Measurements from ENCODE around the gene SLC9B2.

Gene SLC9B2

GRCh38 chr4:103098341-103098740 is 21.8 kb upstream of the SLC9B2 start (continued):
- TF ChIP-seq, protein P1, sequence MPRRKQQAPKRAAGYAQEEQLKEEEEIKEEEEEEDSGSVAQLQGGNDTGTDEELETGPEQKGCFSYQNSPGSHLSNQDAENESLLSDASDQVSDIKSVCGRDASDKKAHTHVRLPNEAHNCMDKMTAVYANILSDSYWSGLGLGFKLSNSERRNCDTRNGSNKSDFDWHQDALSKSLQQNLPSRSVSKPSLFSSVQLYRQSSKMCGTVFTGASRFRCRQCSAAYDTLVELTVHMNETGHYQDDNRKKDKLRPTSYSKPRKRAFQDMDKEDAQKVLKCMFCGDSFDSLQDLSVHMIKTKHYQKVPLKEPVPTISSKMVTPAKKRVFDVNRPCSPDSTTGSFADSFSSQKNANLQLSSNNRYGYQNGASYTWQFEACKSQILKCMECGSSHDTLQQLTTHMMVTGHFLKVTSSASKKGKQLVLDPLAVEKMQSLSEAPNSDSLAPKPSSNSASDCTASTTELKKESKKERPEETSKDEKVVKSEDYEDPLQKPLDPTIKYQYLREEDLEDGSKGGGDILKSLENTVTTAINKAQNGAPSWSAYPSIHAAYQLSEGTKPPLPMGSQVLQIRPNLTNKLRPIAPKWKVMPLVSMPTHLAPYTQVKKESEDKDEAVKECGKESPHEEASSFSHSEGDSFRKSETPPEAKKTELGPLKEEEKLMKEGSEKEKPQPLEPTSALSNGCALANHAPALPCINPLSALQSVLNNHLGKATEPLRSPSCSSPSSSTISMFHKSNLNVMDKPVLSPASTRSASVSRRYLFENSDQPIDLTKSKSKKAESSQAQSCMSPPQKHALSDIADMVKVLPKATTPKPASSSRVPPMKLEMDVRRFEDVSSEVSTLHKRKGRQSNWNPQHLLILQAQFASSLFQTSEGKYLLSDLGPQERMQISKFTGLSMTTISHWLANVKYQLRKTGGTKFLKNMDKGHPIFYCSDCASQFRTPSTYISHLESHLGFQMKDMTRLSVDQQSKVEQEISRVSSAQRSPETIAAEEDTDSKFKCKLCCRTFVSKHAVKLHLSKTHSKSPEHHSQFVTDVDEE (CRISPR knock-in tag; IDR thresholded peaks at IDR 0.05) = no peak
- TF ChIP-seq SNAI2 (CRISPR knock-in tag; IDR thresholded peaks at IDR 0.05) (no peak), ZC3H10 (CRISPR knock-in tag; IDR thresholded peaks at IDR 0.05) (no peak), ARNTL (CRISPR knock-in tag; IDR thresholded peaks at IDR 0.05; ENCODE audit: borderline replicate concordance, low read depth) (no peak)

DNA sequence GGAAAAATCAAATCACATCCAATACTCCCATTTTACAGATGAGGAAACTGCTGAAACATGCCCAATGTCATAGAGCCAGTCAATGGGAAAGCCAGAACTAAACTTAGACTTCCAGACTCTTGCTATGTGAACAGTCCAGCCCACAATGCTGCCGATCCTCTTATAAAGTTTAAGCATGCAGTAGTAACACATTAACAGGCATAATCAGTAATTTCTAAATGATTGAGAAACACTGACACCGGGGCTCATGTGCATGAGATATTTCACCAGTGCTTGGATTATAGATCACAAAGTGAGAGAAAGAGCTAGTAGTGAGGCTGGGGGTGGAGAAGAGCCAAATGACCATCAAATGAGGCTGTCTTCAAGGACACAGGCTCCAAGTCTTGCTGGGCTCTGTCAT is 20.6 kb upstream of the SLC9B2 start:
- TF ChIP-seq, protein P2, sequence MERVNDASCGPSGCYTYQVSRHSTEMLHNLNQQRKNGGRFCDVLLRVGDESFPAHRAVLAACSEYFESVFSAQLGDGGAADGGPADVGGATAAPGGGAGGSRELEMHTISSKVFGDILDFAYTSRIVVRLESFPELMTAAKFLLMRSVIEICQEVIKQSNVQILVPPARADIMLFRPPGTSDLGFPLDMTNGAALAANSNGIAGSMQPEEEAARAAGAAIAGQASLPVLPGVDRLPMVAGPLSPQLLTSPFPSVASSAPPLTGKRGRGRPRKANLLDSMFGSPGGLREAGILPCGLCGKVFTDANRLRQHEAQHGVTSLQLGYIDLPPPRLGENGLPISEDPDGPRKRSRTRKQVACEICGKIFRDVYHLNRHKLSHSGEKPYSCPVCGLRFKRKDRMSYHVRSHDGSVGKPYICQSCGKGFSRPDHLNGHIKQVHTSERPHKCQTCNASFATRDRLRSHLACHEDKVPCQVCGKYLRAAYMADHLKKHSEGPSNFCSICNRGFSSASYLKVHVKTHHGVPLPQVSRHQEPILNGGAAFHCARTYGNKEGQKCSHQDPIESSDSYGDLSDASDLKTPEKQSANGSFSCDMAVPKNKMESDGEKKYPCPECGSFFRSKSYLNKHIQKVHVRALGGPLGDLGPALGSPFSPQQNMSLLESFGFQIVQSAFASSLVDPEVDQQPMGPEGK (CRISPR knock-in tag; IDR thresholded peaks at IDR 0.05; ENCODE audit: borderline replicate concordance) = no peak
- TF ChIP-seq ZNF8 (CRISPR knock-in tag; IDR thresholded peaks at IDR 0.05) (no peak), OSR1 (CRISPR knock-in tag; IDR thresholded peaks at IDR 0.05) (no peak), CREB5 (CRISPR knock-in tag; IDR thresholded peaks at IDR 0.05; ENCODE audit: low read depth) (no peak)
- no peak for ATAC-seq

- ATAC-seq = no peak
- TF ChIP-seq GLIS3 (CRISPR knock-in tag; IDR thresholded peaks at IDR 0.05) (no peak), RARB (CRISPR knock-in tag; IDR thresholded peaks at IDR 0.05) (no peak), OSR1 (CRISPR knock-in tag; IDR thresholded peaks at IDR 0.05) (no peak), TOX (CRISPR knock-in tag; IDR thresholded peaks at IDR 0.05; ENCODE audit: borderline replicate concordance) (no peak), ZC3H10 (CRISPR knock-in tag; IDR thresholded peaks at IDR 0.05) (no peak), ZFP30 (CRISPR knock-in tag; IDR thresholded peaks at IDR 0.05) (no peak), ISL1 (CRISPR knock-in tag; IDR thresholded peaks at IDR 0.05) (no peak), SNAI2 (CRISPR knock-in tag; IDR thresholded peaks at IDR 0.05) (no peak), ESRRG (CRISPR knock-in tag; IDR thresholded peaks at IDR 0.05) (no peak), CSDC2 (CRISPR knock-in tag; IDR thresholded peaks at IDR 0.05) (no peak), TCF4 (CRISPR knock-in tag; IDR thresholded peaks at IDR 0.05; ENCODE audit: borderline replicate concordance) (no peak), ZNF8 (CRISPR knock-in tag; IDR thresholded peaks at IDR 0.05) (no peak), ZNF70 (CRISPR knock-in tag; IDR thresholded peaks at IDR 0.05) (no peak), CREB5 (CRISPR knock-in tag; IDR thresholded peaks at IDR 0.05; ENCODE audit: low read depth) (no peak), BACH2 (CRISPR knock-in tag; IDR thresholded peaks at IDR 0.05; ENCODE audit: borderline replicate concordance) (no peak), POU6F1 (CRISPR knock-in tag; IDR thresholded peaks at IDR 0.05; ENCODE audit: borderline replicate concordance, low read depth) (no peak)
- TF ChIP-seq, protein P3, sequence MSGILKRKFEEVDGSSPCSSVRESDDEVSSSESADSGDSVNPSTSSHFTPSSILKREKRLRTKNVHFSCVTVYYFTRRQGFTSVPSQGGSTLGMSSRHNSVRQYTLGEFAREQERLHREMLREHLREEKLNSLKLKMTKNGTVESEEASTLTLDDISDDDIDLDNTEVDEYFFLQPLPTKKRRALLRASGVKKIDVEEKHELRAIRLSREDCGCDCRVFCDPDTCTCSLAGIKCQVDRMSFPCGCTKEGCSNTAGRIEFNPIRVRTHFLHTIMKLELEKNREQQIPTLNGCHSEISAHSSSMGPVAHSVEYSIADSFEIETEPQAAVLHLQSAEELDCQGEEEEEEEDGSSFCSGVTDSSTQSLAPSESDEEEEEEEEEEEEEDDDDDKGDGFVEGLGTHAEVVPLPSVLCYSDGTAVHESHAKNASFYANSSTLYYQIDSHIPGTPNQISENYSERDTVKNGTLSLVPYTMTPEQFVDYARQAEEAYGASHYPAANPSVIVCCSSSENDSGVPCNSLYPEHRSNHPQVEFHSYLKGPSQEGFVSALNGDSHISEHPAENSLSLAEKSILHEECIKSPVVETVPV (CRISPR knock-in tag; IDR thresholded peaks at IDR 0.05) = no peak
- TF ChIP-seq, protein P1 (CRISPR knock-in tag; IDR thresholded peaks at IDR 0.05) = no peak
- TF ChIP-seq, protein P2 (CRISPR knock-in tag; IDR thresholded peaks at IDR 0.05; ENCODE audit: borderline replicate concordance) = no peak
Measured at GRCh38 chr4:103095080-103095479, 18.5 kb upstream of the SLC9B2 start.

Measured in SK-N-SH treated with all-trans-retinoic acid at 6 μM for 48 hours (cell line).